Sigmoid colon (tissue), 7 donors: Measurements from ENCODE around the gene GATA5. TPM values are rescaled to one million over a fixed set of nuclear protein-coding genes. Genes with fewer than 3 reads are reported as not detected.

Experiments used
- DNase-seq: peaks from one replicate; pipeline ENCODE4 v3.0.0-alpha.2; 2019
- H3K27ac ChIP-seq, 4 donors: fragments of 200-600 bp; sonication (generic); one replicate each; pipeline ENCODE4 v1.5.1; 2016 to 2019; ENCODE audit warnings: mild to moderate bottlenecking in 1 of 4
- H3K27me3 ChIP-seq, 3 donors: fragments of 200-600 bp; sonication (generic); one replicate each; pipeline ENCODE4 v1.5.1; 2019; ENCODE audit warnings: mild to moderate bottlenecking in 1 of 3
- H3K36me3 ChIP-seq, 4 donors: fragments of 200-600 bp; sonication (generic); one replicate each; pipeline ENCODE4 v1.5.1; 2016 to 2019
- H3K4me1 ChIP-seq, 4 donors: fragments of 200-600 bp; sonication (generic); one replicate each; pipeline ENCODE4 v1.5.1; 2017 to 2019
- H3K4me3 ChIP-seq, 4 donors: fragments of 200-600 bp; sonication (generic); one replicate each; pipeline ENCODE4 v1.5.1; 2017 to 2019; ENCODE audit warnings: mild to moderate bottlenecking in 2 of 4, moderate library complexity in 1 of 4
- H3K9me3 ChIP-seq, 4 donors: fragments of 200-600 bp in 3 of 4; sonication (generic) in 3 of 4; one replicate each; pipeline versions ENCODE4 v1.5.1 to v1.6.1; 2013 to 2019
- CTCF ChIP-seq, 4 experiments: fragments of 450-650 bp in 3 of 4; fragments of 200-600 bp in 1 of 4; IDR thresholded peaks; one replicate each; pipeline ENCODE4 v1.5.1; 2016 to 2019; ENCODE audit warnings: antibody characterized with exemption in 4 of 4, mild to moderate bottlenecking in 3 of 4, moderate library complexity in 2 of 4
- EP300 ChIP-seq, 4 donors: sonication (generic); formaldehyde crosslinking; IDR thresholded peaks; one replicate each; pipeline ENCODE4 v1.6.1; 2017; ENCODE audit warnings: antibody characterized with exemption in 4 of 4
- POLR2A ChIP-seq, 2 donors: fragments of 450-650 bp; IDR thresholded peaks; one replicate each; pipeline ENCODE4 v1.6.1; 2016; ENCODE audit warnings: antibody characterized with exemption in 2 of 2, mild to moderate bottlenecking in 2 of 2, moderate library complexity in 2 of 2
- POLR2AphosphoS5 ChIP-seq, 4 donors: sonication (generic); formaldehyde crosslinking; IDR thresholded peaks; one replicate each; pipeline ENCODE4 v1.6.1; 2017; ENCODE audit warnings: antibody characterized with exemption in 4 of 4
- WGBS, 2 donors: extraction: QIAGEN DNeasy Blood & Tissue Kit; methylation state at CpG; one replicate each; pipeline ENCODE4 v1.1.7; 2013; 5-methylcytosine and 5-hydroxymethylcytosine counted together
- intact Hi-C: fragments of 100-400 bp; cut with DNase I; formaldehyde crosslinking; loops from one replicate; pipeline ENCODE4 v1.15.1; 2023
- polyA plus RNA-seq, 3 donors: library from polyadenylated mRNA; stranded (reverse); fragments of 200-250 nt; gene quantifications; one replicate each; pipeline ENCODE4 v1.2.3, GENCODE V29; 2013
- total RNA-seq, 4 donors: library from RNA; depleted of rRNA; stranded (reverse); fragments of >200 nt; gene quantifications; one replicate each; pipeline ENCODE4 v1.1.0, GENCODE V29; 2016
- donor health status: healthy with polysubstance abuse.
- donor health status: Bipolar disorder and iron deficiency.
- donor health status: healthy.

Gene GATA5
- total and polyA plus RNA-seq, 7 donors: 0.03 to 0.36 TPM; not detected in 5

GRCh38 chr20:62485062-62485700, 9.4 kb upstream of the GATA5 start:
- no peaks in the 10 kb centered on the region for H3K36me3 ChIP-seq
- no peak overlapping the region for H3K27ac ChIP-seq
- 6 to 10% methylated on average over 21 of the region's 21 CpGs for WGBS, 2 donors
- no peak overlapping the region for H3K4me3 ChIP-seq
- DNase-seq: no peak
- H3K27me3 ChIP-seq: peaks cover 12 to 87% (median 69%) of the 10 kb centered on the region in 3 donors
- no peaks in the 10 kb centered on the region for H3K9me3 ChIP-seq
- intact Hi-C loops: no loop called here
- TF ChIP-seq POLR2AphosphoS5 (IDR thresholded peaks at IDR 0.05) (no peak), EP300 (IDR thresholded peaks at IDR 0.05) (no peak), CTCF (IDR thresholded peaks at IDR 0.05) (no peak), POLR2A (IDR thresholded peaks at IDR 0.05) (no peak)
- no peaks in the 10 kb centered on the region for H3K4me1 ChIP-seq

GRCh38 chr20:62484478-62484877, 8.7 kb upstream of the GATA5 start:
- WGBS, 2 donors: 78 to 85% methylated on average over 9 of the region's 9 CpGs
- TF ChIP-seq POLR2A (IDR thresholded peaks at IDR 0.05) (no peak), POLR2AphosphoS5 (IDR thresholded peaks at IDR 0.05) (no peak), EP300 (IDR thresholded peaks at IDR 0.05) (no peak), CTCF (IDR thresholded peaks at IDR 0.05) (no peak)
- Histone ChIP-seq H3K4me3 (no peak overlapping the region), H3K9me3 (no peaks in the 10 kb centered on the region), H3K4me1 (no peaks in the 10 kb centered on the region), H3K27me3 (peaks cover 16 to 88% (median 72%) of the 10 kb centered on the region in 3 donors), H3K36me3 (no peaks in the 10 kb centered on the region), H3K27ac (no peak overlapping the region)
- intact Hi-C loops: no loop called here
- no peak for DNase-seq

GRCh38 chr20:62483613-62484458, 8.0 kb upstream of the GATA5 start:
- intact Hi-C loops: no loop called here
- WGBS, 2 donors: 79 to 89% methylated on average over 25 of the region's 25 CpGs
- H3K27ac ChIP-seq: no peak overlapping the region

GRCh38 chr20:62482974-62483373, 7.2 kb upstream of the GATA5 start:
- intact Hi-C loops: no loop called here
- H3K27me3 ChIP-seq: peaks cover 25 to 97% (median 87%) of the 10 kb centered on the region in 3 donors

More at GRCh38 chr20:62483613-62484458, 8.0 kb upstream of the GATA5 start:
- no peaks in the 10 kb centered on the region for H3K36me3 ChIP-seq
- no peak overlapping the region for H3K4me3 ChIP-seq
- H3K4me1 ChIP-seq: no peaks in the 10 kb centered on the region
- DNase-seq: no peak
- H3K9me3 ChIP-seq: no peaks in the 10 kb centered on the region
- H3K27me3 ChIP-seq: peaks cover 22 to 95% (median 78%) of the 10 kb centered on the region in 3 donors
- TF ChIP-seq POLR2A (IDR thresholded peaks at IDR 0.05): no peak

More at GRCh38 chr20:62482974-62483373, 7.2 kb upstream of the GATA5 start:
- Histone ChIP-seq H3K4me3 (no peak overlapping the region), H3K9me3 (no peaks in the 10 kb centered on the region), H3K27ac (no peak overlapping the region), H3K4me1 (no peaks in the 10 kb centered on the region), H3K36me3 (no peaks in the 10 kb centered on the region)
- DNase-seq: no peak
- TF ChIP-seq POLR2AphosphoS5 (IDR thresholded peaks at IDR 0.05) (no peak), CTCF (IDR thresholded peaks at IDR 0.05) (no peak), EP300 (IDR thresholded peaks at IDR 0.05) (no peak), POLR2A (IDR thresholded peaks at IDR 0.05) (no peak)
- 52 to 71% methylated on average over 8 of the region's 8 CpGs for WGBS, 2 donors
